Activated B cell treated with CpG ODN at 0.5 μM for 24 hours (primary cell): ENCODE data around the gene ZDHHC3. TPM values are rescaled to one million over a fixed set of nuclear protein-coding genes. Genes with fewer than 3 reads are reported as not detected.

Experiments used
- ATAC-seq: fragments of 200-7000 bp; cut with Tn5 transposase; one replicate; pipeline ENCODE4 v1.10.0; 2021; ENCODE audit warnings: low read depth, mild to moderate bottlenecking, moderate library complexity
- CTCF ChIA-PET: fragments of 350-600 bp; sonication (Branson Sonifier 250); formaldehyde crosslinking; loops from one replicate; lab custom pipeline; 2021; ENCODE audit warnings: antibody characterized with exemption; lab: Charles Lee
- POLR2A ChIA-PET: fragments of 350-600 bp; sonication (Branson Sonifier 250); formaldehyde crosslinking; loops from one replicate; lab custom pipeline; 2021; ENCODE audit warnings: antibody characterized with exemption; lab: Charles Lee
- DNase-seq: peaks from one replicate; pipeline ENCODE4 v3.0.0; 2022
- H3K27ac Mint-ChIP-seq: one replicate; pipeline ENCODE4 v1.8.0; 2020; ENCODE audit warnings: mixed read lengths
- H3K27me3 Mint-ChIP-seq: one replicate; pipeline ENCODE4 v1.8.0; 2021; ENCODE audit warnings: mixed read lengths
- H3K36me3 Mint-ChIP-seq: one replicate; pipeline ENCODE4 v1.8.0; 2021; ENCODE audit warnings: low read depth, mixed read lengths
- H3K4me1 Mint-ChIP-seq: one replicate; pipeline ENCODE4 v1.8.0; 2021; ENCODE audit warnings: mixed read lengths
- H3K4me3 Mint-ChIP-seq: one replicate; pipeline ENCODE4 v1.8.0; 2020; ENCODE audit warnings: mild to moderate bottlenecking, mixed read lengths
- H3K9me3 Mint-ChIP-seq: one replicate; pipeline ENCODE4 v1.8.0; 2020; ENCODE audit warnings: mixed read lengths
- intact Hi-C: fragments of 100-400 bp; cut with micrococcal nuclease; formaldehyde crosslinking; loops from one replicate; pipeline ENCODE4 v1.15.1; 2024
- total RNA-seq: library from RNA; stranded (reverse); gene quantifications from 2 replicates; pipeline ENCODE4 v1.2.3, GENCODE V29; 2022
- TF ChIP-seq, protein P1 (sequence below): fragments of 200-600 bp; IDR thresholded peaks from one replicate; pipeline ENCODE4 v1.8.0; 2022; ENCODE audit warnings: antibody characterized with exemption, mild to moderate bottlenecking

Gene ZDHHC3
- total RNA-seq, 1 donor from 2014 or later, result 43.4 TPM

DNA sequence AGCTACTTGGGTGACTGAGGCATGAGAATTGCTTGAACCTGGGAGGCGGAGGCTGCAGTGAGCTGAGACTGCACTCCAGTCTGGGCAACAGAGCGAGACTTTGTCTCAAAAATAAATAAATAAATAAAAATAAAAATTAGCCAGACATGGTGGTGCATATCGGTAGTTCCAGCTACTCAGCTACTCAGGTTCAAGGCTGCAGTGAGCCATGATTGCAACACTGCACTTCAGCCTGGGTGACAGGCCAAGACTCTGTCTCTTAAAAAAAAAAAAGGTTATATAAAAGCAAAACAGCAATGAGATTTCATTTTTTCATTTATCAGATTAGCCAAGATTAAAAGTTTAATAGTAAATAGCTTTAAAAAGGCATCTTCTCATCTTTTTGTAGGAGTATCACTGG is 98.6 kb downstream of the ZDHHC3 start:
- H3K27ac Mint-ChIP-seq, result no peak overlapping the region
- H3K27me3 Mint-ChIP-seq, result peaks cover 4% of the 10 kb centered on the region
- ChIA-PET POLR2A (no interaction called here), CTCF (no interaction called here)
- no peaks in the 10 kb centered on the region for H3K9me3 Mint-ChIP-seq
- intact Hi-C loops, result no loop called here
- H3K4me3 Mint-ChIP-seq, result no peak overlapping the region
- no peak for ATAC-seq
- no peaks in the 10 kb centered on the region for H3K4me1 Mint-ChIP-seq
- DNase-seq, result no peak
- H3K36me3 Mint-ChIP-seq, result no peaks in the 10 kb centered on the region
- TF ChIP-seq, protein P1, sequence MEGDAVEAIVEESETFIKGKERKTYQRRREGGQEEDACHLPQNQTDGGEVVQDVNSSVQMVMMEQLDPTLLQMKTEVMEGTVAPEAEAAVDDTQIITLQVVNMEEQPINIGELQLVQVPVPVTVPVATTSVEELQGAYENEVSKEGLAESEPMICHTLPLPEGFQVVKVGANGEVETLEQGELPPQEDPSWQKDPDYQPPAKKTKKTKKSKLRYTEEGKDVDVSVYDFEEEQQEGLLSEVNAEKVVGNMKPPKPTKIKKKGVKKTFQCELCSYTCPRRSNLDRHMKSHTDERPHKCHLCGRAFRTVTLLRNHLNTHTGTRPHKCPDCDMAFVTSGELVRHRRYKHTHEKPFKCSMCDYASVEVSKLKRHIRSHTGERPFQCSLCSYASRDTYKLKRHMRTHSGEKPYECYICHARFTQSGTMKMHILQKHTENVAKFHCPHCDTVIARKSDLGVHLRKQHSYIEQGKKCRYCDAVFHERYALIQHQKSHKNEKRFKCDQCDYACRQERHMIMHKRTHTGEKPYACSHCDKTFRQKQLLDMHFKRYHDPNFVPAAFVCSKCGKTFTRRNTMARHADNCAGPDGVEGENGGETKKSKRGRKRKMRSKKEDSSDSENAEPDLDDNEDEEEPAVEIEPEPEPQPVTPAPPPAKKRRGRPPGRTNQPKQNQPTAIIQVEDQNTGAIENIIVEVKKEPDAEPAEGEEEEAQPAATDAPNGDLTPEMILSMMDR, result no peak

DNA sequence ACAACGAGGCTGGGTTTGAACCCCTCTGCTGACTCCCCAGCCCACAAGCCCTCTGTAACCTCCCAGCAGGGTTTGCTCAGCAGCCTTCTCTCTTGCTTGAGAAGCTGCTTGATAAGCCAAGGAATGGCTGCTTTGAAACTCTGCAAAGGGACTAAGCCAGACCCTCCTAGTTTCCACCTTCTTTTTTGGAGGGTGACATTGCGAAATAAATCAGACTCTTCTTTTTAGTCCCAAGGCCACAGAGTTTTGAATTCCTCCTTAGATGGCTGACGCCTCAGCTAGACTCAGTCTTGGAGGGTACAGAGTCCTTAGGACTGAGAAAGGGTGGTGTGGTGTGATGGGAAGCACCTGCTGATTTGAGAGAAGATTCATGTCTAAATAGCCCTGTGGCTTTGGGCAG is 100.4 kb downstream of the ZDHHC3 start:
- intact Hi-C loops, result no loop called here
- TF ChIP-seq, protein P1, result no peak
- ChIA-PET POLR2A (no interaction called here), CTCF (no interaction called here)
- ATAC-seq (no peak), DNase-seq (no peak)
- Mint-ChIP-seq H3K27me3 (peaks cover 4% of the 10 kb centered on the region), H3K4me3 (no peak overlapping the region), H3K9me3 (no peaks in the 10 kb centered on the region), H3K4me1 (no peaks in the 10 kb centered on the region), H3K36me3 (no peaks in the 10 kb centered on the region), H3K27ac (no peak overlapping the region)

Other genes starting within 250 kb of the ZDHHC3 start
- gene ZNF501, start 246.5 kb downstream of the ZDHHC3 start, total RNA-seq, result 6.2 and 6.5 TPM in 2 replicates
- 35.4 and 43.6 TPM in 2 replicates for gene KIAA1143, start 214.6 kb downstream of the ZDHHC3 start, total RNA-seq
- gene KIF15, start 214.4 kb downstream of the ZDHHC3 start, total RNA-seq, result 2.4 and 3.1 TPM in 2 replicates
- 12.4 and 13.1 TPM in 2 replicates for gene TMEM42, start 114.3 kb downstream of the ZDHHC3 start, total RNA-seq
- gene TGM4, start 101.6 kb downstream of the ZDHHC3 start, total RNA-seq, result not detected in 2 replicates
- 42.5 and 44.0 TPM in 2 replicates for gene EXOSC7, start 70 bp upstream of the ZDHHC3 start, total RNA-seq
- gene CLEC3B, start 50.1 kb upstream of the ZDHHC3 start, total RNA-seq, result not detected in 2 replicates
- gene CDCP1, start 170.2 kb upstream of the ZDHHC3 start, total RNA-seq, result not detected in 2 replicates